A549 (cell line): Measurements from ENCODE around the gene CTNNA1.

Source experiments
- CTCF ChIP-seq: fragments of >200 bp; sonication (Bioruptor Twin); formaldehyde crosslinking; IDR thresholded peaks from 3 replicates; pipeline ENCODE4 v1.5.1; 2016
- EP300 ChIP-seq, 2 experiments: fragments of >200 bp; sonication (Bioruptor Twin); formaldehyde crosslinking; IDR thresholded peaks; 2 replicates in 1 of 2; 3 replicates in 1 of 2; pipeline ENCODE4 v1.6.1; 2016 to 2017
- MAX ChIP-seq: IDR thresholded peaks from 2 replicates; pipeline ENCODE4 v1.6.1; 2012
- POLR2AphosphoS2 ChIP-seq: conservative IDR thresholded peaks from 2 replicates; pipeline ENCODE4 v1.6.1; 2012; ENCODE audit warnings: low read length, improper control_type of control experiment, inconsistent platforms
- RAD21 ChIP-seq, 2 experiments: fragments of >200 bp in 1 of 2; sonication (Bioruptor Twin) in 1 of 2; formaldehyde crosslinking in 1 of 2; IDR thresholded peaks in 1 of 2; conservative IDR thresholded peaks in 1 of 2; 2 replicates in 1 of 2; 3 replicates in 1 of 2; pipeline ENCODE4 v1.6.1; 2012 to 2018; ENCODE audit warnings: inconsistent platforms in 1 of 2
- RCOR1 ChIP-seq: fragments of 150-350 bp; IDR thresholded peaks from 2 replicates; pipeline ENCODE4 v1.6.1; 2014; ENCODE audit warnings: antibody characterized with exemption, low read length, low read depth
- TP53 ChIP-seq: fragments of 250-450 bp; sonication (Bioruptor Pico); IDR thresholded peaks from 2 replicates; pipeline ENCODE4 v1.5.0; 2021; ENCODE audit warnings: mild to moderate bottlenecking, moderate library complexity
- ZSCAN20 ChIP-seq: fragments of 250-450 bp; sonication (Bioruptor Pico); IDR thresholded peaks from 2 replicates; pipeline ENCODE4 v1.8.0; 2022; ENCODE audit warnings: mild to moderate bottlenecking, moderate library complexity

DNA sequence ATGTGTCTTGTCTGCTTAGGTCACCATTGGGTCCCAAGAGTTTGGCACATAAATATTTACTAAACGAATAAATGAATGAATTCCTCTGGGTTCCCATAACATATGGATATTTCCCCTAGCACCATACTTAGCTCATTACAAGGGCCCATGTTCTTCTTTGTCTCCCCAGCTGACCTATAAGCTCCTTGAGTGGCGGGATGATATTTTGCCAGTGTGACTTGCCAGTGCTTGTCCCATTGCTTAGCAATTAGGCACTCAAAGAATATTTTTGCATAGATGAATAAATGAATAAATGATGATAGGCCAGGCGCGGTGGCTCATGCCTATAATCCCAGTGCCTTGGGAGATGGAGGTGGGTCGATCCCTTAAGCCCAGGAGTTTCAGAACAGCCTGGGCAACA, 16.9 kb upstream of the CTNNA1 start:
- TF ChIP-seq EP300 (IDR thresholded peaks at IDR 0.05): no peak
- TF ChIP-seq CTCF: no peak
- no peak for TF ChIP-seq RAD21 (conservative IDR thresholded peaks at IDR 0.05 in 1 of 2, IDR thresholded peaks at IDR 0.05 in 1 of 2)
- no peak for TF ChIP-seq MAX
- no peak for TF ChIP-seq TP53 (CRISPR knock-in tag)
- no peak for TF ChIP-seq RCOR1
- TF ChIP-seq ZSCAN20 (CRISPR knock-in tag): no peak
- no peak for TF ChIP-seq POLR2AphosphoS2
